HEK293 (cell line): ENCODE data around the gene ABCB11.

Experiments
- CTCF ChIP-seq: fragments of 450-650 bp; formaldehyde crosslinking; IDR thresholded peaks from 2 replicates; pipeline ENCODE4 v1.5.1; 2016; ENCODE audit warnings: missing biosample characterization, missing genetic modification characterization
- HOXD13 ChIP-seq: sonication (generic); formaldehyde crosslinking; IDR thresholded peaks from 2 replicates; pipeline ENCODE4 v1.8.0; 2022; ENCODE audit warnings: missing genetic modification reagents, borderline replicate concordance
- REST ChIP-seq: fragments of 450-650 bp; formaldehyde crosslinking; IDR thresholded peaks from 2 replicates; pipeline ENCODE4 v1.5.1; 2016; ENCODE audit warnings: missing biosample characterization, missing genetic modification characterization
- ZBTB1 ChIP-seq: fragments of 450-650 bp; formaldehyde crosslinking; IDR thresholded peaks from 2 replicates; pipeline ENCODE4 v1.5.1; 2016; ENCODE audit warnings: missing biosample characterization, missing genetic modification characterization
- ZNF302 ChIP-seq: fragments of 450-650 bp; formaldehyde crosslinking; IDR thresholded peaks from 2 replicates; pipeline ENCODE4 v1.5.1; 2016; ENCODE audit warnings: missing biosample characterization, missing genetic modification characterization, low read depth
- ZNF37A ChIP-seq: fragments of 450-650 bp; IDR thresholded peaks from 2 replicates; pipeline ENCODE4 v1.5.1; 2018; ENCODE audit warnings: missing biosample characterization, missing genetic modification characterization
- TF ChIP-seq, protein P1 (sequence below): fragments of 450-650 bp; formaldehyde crosslinking; IDR thresholded peaks from 2 replicates; pipeline ENCODE4 v1.5.1; 2016; ENCODE audit warnings: missing biosample characterization, missing genetic modification characterization

DNA sequence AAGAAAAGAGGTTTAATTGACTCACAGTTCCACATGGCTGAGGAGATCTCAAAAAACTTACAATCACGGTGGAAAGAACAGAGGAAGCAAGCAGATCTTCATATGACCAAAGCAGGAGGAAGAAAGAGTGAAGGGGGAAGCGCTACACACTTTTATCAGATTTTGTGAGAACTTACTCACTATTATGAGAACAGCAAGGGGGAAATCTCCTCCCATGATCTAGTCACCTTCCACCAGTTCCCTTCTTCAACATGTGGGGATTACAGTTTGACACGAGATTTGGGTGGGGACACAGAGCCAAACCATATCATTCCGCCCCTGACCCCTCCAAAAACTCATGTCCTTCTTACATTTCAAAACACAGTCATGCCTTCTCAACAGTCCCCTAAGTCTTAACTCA, 75.8 kb downstream of the ABCB11 start:
- TF ChIP-seq, protein P1, sequence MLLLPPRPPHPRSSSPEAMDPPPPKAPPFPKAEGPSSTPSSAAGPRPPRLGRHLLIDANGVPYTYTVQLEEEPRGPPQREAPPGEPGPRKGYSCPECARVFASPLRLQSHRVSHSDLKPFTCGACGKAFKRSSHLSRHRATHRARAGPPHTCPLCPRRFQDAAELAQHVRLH (tag by site-specific recombination): no peak
- TF ChIP-seq ZBTB1 (no peak), CTCF (tag by site-specific recombination) (no peak), REST (tag by site-specific recombination) (no peak), HOXD13 (CRISPR knock-in tag) (no peak), ZNF37A (tag by site-specific recombination) (no peak), ZNF302 (no peak)
